Peyer's patch (tissue), 4 donors: ENCODE results near the gene CATSPERZ. TPM values are rescaled to one million over a fixed set of nuclear protein-coding genes. Genes with fewer than 3 reads are reported as not detected.

Experiments used
- DNase-seq, 3 donors: peaks; one replicate each; pipeline ENCODE4 v3.0.0-alpha.2; 2017 to 2019
- H3K27ac ChIP-seq, 4 donors: fragments of 200-600 bp; sonication (generic); one replicate each; pipeline ENCODE4 v1.5.1; 2016 to 2019
- H3K27me3 ChIP-seq, 2 donors: fragments of 200-600 bp; sonication (generic); one replicate each; pipeline ENCODE4 v1.5.1; 2019
- H3K36me3 ChIP-seq, 3 donors: fragments of 200-600 bp; sonication (generic); one replicate each; pipeline ENCODE4 v1.5.1; 2016 to 2019
- H3K4me1 ChIP-seq, 4 donors: fragments of 200-600 bp; sonication (generic); one replicate each; pipeline ENCODE4 v1.5.1; 2016 to 2019
- H3K4me3 ChIP-seq, 4 donors: fragments of 200-600 bp; sonication (generic); 1 replicate in 3 of 4; 2 replicates in 1 of 4; pipeline ENCODE4 v1.5.1; 2016 to 2019; ENCODE audit warnings: mild to moderate bottlenecking in 1 of 4
- H3K9me3 ChIP-seq, 4 donors: fragments of 200-600 bp; sonication (generic); one replicate each; pipeline ENCODE4 v1.5.1; 2016 to 2019; ENCODE audit warnings: mild to moderate bottlenecking in 1 of 4
- POLR2A ChIP-seq, 2 donors: fragments of 450-650 bp; IDR thresholded peaks; one replicate each; pipeline ENCODE4 v1.5.1; 2017; ENCODE audit warnings: antibody characterized with exemption in 2 of 2, mild to moderate bottlenecking in 2 of 2, moderate library complexity in 2 of 2
- total RNA-seq, 4 donors: library from RNA; depleted of rRNA; stranded (reverse); fragments of >200 nt; gene quantifications; one replicate each; pipeline ENCODE4 v1.1.0, GENCODE V29; 2016
- TF ChIP-seq, protein P1 (sequence below), 6 experiments: fragments of 450-650 bp in 4 of 6; fragments of 200-600 bp in 2 of 6; sonication (generic) in 1 of 6; IDR thresholded peaks; one replicate each; pipeline ENCODE4 v1.5.1; 2017 to 2019; ENCODE audit warnings: antibody characterized with exemption in 6 of 6, mild to moderate bottlenecking in 3 of 6, moderate library complexity in 1 of 6

Gene CATSPERZ
- total RNA-seq, 4 donors from 2014 or later: 9.9 TPM; not detected in 3

DNA sequence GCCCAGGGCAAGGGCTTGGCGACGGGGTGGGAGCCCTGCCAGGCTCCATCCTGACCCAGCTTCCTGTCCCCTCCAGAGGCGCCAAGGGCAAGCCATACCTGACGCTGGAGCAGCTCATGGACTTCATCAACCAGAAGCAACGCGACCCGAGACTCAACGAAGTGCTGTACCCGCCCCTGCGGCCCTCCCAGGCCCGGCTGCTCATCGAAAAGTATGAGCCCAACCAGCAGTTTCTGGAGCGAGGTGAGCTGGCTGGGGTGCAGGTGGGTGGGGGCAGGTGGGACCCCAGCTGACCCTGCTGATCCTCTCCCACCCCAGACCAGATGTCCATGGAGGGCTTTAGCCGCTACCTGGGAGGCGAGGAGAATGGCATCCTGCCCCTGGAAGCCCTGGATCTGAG, 43.9 kb upstream of the CATSPERZ start:
- no peak for DNase-seq
- Histone ChIP-seq H3K27ac (no peak overlapping the region), H3K4me1 (peaks cover 0 to 40% (median 10%) of the 10 kb centered on the region in 4 donors), H3K27me3 (no peaks in the 10 kb centered on the region), H3K4me3 (no peak overlapping the region), H3K9me3 (no peaks in the 10 kb centered on the region), H3K36me3 (peaks cover 0 to 70% (median 0%) of the 10 kb centered on the region in 3 donors)
- no peak for TF ChIP-seq POLR2A (IDR thresholded peaks at IDR 0.05)
- TF ChIP-seq, protein P1, sequence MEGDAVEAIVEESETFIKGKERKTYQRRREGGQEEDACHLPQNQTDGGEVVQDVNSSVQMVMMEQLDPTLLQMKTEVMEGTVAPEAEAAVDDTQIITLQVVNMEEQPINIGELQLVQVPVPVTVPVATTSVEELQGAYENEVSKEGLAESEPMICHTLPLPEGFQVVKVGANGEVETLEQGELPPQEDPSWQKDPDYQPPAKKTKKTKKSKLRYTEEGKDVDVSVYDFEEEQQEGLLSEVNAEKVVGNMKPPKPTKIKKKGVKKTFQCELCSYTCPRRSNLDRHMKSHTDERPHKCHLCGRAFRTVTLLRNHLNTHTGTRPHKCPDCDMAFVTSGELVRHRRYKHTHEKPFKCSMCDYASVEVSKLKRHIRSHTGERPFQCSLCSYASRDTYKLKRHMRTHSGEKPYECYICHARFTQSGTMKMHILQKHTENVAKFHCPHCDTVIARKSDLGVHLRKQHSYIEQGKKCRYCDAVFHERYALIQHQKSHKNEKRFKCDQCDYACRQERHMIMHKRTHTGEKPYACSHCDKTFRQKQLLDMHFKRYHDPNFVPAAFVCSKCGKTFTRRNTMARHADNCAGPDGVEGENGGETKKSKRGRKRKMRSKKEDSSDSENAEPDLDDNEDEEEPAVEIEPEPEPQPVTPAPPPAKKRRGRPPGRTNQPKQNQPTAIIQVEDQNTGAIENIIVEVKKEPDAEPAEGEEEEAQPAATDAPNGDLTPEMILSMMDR (IDR thresholded peaks at IDR 0.05): no peak

DNA sequence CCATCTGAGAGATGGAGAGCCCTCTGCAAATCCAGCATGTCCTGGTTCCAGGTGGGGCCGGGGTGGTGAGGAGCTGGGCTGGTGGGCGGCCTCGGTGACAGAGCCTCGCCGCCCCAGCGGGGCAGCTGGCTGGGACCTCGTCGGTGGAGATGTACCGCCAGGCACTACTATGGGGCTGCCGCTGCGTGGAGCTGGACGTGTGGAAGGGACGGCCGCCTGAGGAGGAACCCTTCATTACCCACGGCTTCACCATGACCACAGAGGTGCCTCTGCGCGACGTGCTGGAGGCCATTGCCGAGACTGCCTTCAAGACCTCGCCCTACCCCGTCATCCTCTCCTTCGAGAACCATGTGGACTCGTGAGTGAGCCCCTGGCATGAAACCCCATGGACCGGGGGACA, 41.8 kb upstream of the CATSPERZ start:
- no peak for DNase-seq
- Histone ChIP-seq H3K4me1 (peaks cover 0 to 35% (median 2%) of the 10 kb centered on the region in 4 donors), H3K9me3 (no peaks in the 10 kb centered on the region), H3K36me3 (peaks cover 0 to 91% (median 0%) of the 10 kb centered on the region in 3 donors), H3K27me3 (no peaks in the 10 kb centered on the region), H3K4me3 (no peak overlapping the region), H3K27ac (no peak overlapping the region)
- no peak for TF ChIP-seq POLR2A (IDR thresholded peaks at IDR 0.05)
- TF ChIP-seq, protein P1 (IDR thresholded peaks at IDR 0.05): no peak

DNA sequence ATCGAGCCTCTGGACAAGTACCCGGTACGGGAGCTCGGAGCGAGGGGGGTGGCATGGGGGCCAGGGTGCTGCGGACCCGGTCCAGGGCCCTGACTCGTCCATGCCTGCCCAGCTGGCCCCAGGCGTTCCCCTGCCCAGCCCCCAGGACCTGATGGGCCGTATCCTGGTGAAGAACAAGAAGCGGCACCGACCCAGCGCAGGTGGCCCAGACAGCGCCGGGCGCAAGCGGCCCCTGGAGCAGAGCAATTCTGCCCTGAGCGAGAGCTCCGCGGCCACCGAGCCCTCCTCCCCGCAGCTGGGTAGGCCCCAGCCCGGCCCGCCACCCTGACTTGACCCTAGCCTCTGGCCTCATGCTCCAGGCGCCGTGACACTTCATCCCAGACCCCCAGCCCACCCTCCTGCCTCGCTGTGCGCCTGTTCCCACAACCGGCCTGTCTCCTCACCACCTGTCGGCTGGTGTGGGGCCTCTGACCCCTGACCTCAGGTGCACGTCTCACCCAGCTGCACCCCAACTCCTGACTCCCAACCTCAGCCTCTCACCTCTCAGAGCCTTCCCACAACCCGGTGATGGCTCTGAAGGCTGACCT, 41.1 kb upstream of the CATSPERZ start:
- H3K4me3 ChIP-seq: no peak overlapping the region
- H3K9me3 ChIP-seq: no peaks in the 10 kb centered on the region
- H3K4me1 ChIP-seq: peaks cover 0 to 35% (median 0%) of the 10 kb centered on the region in 4 donors
- H3K36me3 ChIP-seq: peaks cover 0 to 96% (median 0%) of the 10 kb centered on the region in 3 donors
- H3K27me3 ChIP-seq: no peaks in the 10 kb centered on the region
- TF ChIP-seq POLR2A (IDR thresholded peaks at IDR 0.05): no peak
- TF ChIP-seq, protein P1 (IDR thresholded peaks at IDR 0.05): no peak
- no peak for DNase-seq
- no peak overlapping the region for H3K27ac ChIP-seq

DNA sequence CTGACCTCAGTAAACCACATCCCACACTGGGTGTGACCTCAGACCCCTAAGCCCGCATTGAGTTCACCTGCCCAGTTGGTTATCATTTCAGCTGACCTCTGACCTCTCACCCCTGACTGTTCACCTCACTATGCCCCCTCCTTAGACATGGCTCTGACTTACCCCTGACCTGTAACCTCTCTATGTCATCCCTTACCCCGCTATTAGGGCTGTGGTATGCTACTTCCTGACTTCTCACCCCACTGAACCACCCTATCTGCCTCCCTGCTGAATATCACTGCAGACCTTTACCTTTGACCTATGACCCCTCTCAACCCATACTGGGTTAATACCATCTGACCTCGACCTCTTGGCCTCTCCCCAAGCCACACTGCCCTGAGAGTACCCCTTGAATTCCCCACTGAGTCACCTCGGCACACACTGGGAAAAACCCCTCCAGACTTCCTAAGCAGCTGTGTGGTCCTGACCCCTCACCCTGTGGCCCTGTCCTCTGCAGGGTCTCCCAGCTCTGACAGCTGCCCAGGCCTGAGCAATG, 40.6 kb upstream of the CATSPERZ start:
- Histone ChIP-seq H3K4me1 (peaks cover 0 to 34% (median 0%) of the 10 kb centered on the region in 4 donors), H3K9me3 (no peaks in the 10 kb centered on the region), H3K27me3 (no peaks in the 10 kb centered on the region), H3K36me3 (peaks cover 0 to 96% (median 0%) of the 10 kb centered on the region in 3 donors), H3K27ac (no peak overlapping the region), H3K4me3 (no peak overlapping the region)
- TF ChIP-seq, protein P1 (IDR thresholded peaks at IDR 0.05): no peak
- TF ChIP-seq POLR2A (IDR thresholded peaks at IDR 0.05): no peak
- DNase-seq: no peak

DNA sequence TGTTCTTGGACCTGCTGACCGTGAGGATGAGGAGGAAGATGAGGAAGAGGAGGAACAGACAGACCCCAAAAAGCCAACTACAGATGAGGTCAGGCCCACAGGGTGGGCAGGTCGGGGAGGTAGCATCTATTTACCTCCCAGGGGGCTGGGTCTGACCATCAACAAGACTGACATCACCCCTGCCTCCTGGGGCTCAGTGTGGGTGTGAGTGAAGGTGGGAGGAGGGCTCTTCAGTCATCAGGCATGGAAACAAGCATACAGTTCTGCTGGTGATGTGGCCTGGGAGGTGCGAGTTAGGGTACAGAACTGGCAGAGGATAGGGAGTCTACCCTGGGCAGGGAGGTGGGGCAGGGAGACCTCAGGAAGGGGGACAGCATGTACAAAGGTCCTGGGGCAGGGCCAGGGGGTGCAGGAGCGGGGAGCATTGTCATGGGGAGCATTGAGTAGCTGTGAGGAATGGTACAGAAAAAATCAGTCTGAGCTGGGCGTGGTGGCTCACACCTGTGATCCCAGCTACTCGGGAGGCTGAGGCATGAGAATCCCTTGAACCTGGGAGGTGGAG, 39.9 kb upstream of the CATSPERZ start:
- Histone ChIP-seq H3K4me3 (no peak overlapping the region), H3K27ac (no peak overlapping the region), H3K27me3 (no peaks in the 10 kb centered on the region), H3K9me3 (no peaks in the 10 kb centered on the region), H3K4me1 (peaks cover 0 to 34% (median 0%) of the 10 kb centered on the region in 4 donors), H3K36me3 (peaks cover 0 to 96% (median 0%) of the 10 kb centered on the region in 3 donors)
- no peak for DNase-seq
- TF ChIP-seq, protein P1 (IDR thresholded peaks at IDR 0.05): no peak
- no peak for TF ChIP-seq POLR2A (IDR thresholded peaks at IDR 0.05)
